Endometrium (tissue), 2 donors: Measurements from ENCODE around the gene MTHFD2L.
"Not testable (repeated sequence)": the region's sequence is repeated elsewhere in the genome, so short reads cannot be mapped to it uniquely, and the experiment has no call there.

ENCODE experiments used
- FAIRE-seq: peaks from 2 replicates; lab custom pipeline; 2012; peaks lifted over from hg19 to GRCh38; lab: Jason Lieb, UNC
- donor health status: control.
- donor health status: control.

MTHFD2L gene

DNA sequence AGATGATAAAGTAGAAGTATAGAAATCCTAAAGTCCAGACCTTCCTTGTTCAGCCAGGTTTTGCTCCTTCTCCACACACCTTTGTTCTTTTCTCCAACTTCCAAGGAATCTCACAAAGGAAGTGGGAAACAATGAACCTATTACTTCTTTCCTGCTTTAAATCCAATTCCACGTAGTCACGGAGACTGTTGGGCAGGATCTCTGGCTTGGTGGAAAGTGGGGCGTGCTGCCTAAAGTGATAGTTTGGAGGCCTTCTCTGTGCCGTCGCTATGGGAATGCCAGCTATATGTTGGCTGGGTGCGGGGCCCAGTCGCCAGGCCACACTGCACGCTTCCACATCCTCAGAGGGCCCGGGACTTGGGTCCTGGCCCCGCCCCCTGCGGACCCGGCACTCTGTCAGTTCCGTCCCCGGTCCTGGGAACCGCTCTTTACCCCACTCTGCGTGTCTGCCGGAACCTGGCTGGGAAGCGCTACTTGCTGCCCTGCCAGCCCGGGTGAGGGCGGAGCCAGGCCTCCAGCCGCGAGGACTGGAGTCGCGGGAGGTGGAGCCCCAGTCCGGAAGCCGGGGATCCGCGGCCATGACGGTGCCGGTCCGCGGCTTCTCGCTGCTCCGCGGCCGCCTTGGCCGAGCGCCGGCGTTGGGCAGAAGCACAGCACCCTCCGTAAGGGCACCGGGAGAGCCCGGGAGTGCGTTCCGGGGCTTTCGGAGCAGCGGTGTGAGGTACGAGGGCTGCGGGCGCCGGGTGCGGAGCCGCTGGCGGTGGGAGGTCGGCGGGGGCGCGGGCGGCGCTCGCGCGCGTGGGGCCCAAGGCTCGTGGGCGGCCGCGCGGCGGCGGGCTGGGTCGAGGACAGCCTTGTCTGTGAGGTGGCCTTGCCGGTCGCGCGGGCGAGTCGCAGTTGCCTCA, at the start of gene MTHFD2L:
MTHFD2L (plus strand) TSS at position 558 of the 905 bp plus-strand sequence; CDS start at position 579, 21 bp downstream.
- FAIRE-seq: no peak

DNA sequence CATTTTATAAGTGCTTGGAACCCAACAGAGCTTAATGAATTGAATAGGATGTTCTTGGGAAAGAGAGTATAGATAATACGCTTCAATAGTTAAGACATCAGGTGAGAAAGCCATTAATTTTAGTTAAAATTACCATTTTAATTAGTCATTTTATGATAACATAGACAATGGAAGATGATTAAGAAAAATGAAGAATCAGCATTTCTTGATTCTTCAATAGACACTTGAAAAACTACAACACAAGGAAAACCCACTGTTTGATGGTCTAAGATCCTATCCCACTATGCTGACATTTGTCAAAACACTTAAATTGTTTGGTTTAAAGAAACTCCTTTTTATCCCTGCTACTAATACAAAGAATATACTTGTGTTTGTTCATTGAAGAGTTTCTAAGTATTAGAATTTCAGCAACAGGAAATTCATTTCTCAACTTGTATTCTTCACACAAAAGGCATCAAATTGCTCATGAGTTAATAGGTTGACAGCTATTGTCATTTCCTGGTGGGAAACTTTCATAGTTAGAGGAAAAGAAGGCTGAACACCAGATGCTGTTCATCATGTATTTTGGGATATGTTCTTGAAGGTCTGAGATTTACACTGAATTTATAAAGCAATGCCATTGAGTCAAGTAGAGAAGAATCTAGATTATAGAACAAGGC, 49.3 kb upstream of the MTHFD2L start:
- FAIRE-seq: no peak

DNA sequence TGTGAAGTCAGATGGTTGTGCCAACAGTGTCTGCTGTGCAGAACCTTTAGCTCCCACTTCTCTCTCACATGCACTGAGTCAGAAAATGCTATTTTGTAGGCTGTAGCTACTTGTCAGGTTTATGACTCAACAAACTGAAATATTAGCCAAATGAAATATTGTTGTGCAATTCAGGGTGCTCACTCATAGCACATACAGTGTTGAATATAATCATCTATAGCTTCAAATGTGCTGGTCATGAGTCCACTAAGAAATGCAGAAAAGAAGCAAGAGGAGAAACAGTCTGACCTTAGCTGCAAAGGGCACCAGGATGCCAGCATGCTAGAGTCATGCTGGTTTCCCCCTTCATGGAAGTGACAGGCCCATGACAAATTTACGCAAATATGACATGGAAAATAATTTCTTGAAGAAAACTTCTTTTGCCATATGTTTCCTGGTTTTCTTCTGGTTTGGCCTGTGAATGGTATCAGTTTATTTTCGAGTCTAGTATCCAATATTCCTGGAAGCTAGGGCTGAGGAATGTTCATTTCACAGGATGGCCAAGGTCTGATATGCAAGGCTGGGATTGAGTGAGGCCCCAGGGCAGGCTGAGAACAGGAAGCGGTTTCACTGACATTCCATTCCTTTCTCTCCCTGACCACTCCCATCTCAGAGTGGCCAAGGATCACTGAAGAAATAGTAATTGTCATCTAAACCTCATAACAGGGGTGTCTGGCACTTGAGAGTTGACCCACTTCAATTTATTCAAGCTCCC, 48.6 kb upstream of the MTHFD2L start:
- FAIRE-seq: no peak

DNA sequence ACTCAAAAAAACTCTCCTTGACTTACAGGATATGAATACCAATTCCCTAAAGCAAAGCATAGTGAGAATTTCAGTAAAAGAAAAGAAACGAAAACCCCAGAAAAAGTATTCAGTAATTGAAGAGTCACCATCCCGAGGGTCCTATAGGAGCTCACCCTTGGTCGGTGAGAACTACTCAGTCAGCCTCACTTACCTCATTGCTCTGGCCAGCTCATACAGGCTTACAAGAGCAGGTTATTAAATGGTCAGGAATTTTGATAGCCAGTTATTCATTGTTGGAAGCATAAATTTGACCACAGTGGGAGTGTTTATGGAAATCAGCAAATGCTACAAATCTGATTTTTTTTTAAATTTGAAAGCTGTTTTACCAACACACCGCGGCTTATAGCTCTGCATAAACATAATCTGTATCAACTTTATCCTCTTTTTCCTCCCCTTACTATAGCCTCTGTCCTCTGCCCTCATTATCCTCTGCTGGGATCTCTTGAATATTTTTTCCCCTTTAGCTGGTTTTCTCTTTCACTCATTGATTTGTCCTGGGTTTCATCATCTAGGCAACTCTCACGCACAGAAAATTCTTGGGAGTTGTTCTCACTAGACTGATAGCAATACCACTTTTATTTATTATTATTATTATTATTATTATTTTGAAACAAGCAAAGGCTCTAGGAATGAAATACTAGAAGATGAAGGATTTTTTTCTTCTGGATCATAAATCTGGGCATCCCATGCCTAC, 47.9 kb upstream of the MTHFD2L start:
- no peak for FAIRE-seq

DNA sequence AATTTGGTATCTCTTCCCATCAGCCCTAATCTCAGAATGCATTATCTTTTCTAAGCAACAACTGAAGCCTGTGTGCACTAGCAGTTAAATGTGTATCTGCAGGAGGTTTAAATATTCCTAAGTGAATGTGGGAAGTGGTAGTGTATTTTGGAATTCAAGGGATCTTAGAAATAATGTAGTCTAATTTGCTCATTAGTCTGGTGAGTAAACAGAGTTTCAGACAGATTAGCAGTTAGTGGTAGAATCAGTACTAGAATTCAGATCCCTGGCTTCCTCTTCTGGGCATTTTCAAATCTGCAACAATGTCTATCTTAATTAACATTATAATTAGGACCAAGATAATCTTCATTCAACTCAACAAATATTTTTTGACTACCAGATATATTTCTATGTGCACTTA, 47.2 kb upstream of the MTHFD2L start:
- no peak for FAIRE-seq

DNA sequence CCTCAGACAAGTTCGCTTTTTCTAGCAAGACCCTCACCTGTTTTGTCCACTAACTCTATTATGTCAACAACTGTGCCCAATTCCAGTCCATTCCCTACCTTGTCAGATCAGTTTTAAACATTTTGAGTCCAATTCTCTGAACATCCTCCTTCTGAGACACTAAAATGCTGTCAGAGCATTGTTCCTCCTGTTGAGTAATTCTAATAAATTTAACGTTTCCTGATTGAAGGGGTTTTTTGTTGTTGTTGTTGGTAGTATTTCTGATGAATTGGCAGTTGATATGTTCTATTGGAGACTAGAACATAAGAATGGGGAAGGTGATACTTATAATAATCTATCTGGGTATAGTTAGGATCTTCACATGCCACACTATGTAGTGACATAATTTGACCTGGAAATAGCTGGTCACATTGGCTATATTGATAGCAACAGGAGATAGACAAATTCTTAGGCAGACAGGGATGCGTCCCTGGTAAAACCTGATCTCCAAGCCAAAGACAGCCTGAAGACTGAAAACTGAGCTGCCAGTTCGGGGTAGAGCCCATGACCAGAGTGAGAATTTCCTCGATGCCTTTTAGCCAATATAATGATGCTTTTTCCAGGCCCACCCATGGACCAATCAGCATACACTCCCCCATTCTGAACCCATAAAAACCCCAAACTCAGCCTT, 46.5 kb upstream of the MTHFD2L start:
- FAIRE-seq: no peak

DNA sequence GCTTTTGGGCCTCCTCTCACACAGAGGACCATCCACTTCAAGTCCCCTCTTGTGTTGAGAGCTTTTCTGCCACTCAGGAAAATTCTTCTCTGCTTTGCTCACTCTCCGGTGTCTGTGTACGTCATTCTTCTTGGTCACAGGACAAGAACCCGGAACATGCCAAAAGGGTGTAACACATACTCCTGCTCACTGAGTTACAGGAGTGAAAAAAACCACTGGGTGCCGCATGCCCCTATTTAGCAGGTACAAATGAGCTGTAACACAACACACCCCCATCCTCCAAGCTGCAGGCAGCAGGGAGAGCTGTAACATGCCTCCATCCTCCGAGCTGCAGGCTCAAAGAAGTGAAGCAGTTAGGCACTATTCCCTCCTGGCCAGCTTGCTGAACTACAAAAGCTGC, 45.9 kb upstream of the MTHFD2L start:
- FAIRE-seq: no peak

DNA sequence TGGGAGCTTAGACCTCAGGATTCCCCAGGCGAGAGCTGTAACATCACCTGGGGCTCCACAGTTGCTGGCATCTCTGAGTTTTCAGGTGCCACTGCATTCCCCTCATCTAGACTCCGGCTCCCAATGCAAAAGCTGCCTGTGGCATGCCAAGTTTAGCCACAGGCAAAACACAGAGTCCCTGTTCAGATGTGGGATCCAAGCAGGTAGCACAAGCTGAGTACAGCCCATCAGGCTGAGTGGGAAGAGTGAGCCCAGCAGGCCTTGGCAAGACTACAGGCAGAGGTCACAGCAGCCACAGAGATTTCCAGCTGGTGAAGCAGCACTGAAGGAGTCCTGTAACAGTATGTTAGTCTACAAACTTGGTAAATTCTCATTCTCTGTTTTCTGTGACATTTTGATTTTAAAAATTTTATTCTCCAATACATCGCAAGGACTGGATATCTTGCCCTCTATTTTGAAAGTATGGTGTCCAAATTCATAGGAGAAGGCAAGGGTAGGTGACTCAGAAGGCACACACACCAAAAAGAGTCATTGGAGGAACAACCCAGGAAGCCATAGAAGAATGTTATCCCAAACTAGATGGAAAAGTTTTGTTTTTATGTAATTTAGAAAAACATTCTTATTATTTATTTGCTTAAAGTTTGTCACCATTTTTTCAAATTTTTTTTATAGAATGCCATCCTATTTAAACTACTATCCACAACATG, 45.4 kb upstream of the MTHFD2L start:
- FAIRE-seq: no peak

DNA sequence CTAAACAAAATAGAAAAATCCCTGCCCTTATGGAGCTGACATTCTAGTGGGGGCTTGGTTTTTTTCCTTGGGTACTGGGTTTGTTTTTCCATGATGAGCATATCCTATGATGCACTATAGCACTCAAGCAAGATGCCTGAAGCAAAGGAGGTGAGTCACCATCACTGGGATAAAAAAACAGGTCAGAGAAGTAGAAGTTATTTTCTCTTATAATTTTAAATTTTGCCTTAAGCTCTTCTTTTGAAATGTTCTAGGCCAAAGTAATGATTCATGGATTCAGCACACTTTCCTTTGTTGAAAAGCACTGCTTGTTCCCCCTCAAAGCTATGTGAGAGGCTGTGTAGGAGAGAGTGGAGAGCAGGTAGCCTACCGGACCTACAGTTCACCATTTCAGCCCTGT, 43.7 kb upstream of the MTHFD2L start:
- no peak for FAIRE-seq

DNA sequence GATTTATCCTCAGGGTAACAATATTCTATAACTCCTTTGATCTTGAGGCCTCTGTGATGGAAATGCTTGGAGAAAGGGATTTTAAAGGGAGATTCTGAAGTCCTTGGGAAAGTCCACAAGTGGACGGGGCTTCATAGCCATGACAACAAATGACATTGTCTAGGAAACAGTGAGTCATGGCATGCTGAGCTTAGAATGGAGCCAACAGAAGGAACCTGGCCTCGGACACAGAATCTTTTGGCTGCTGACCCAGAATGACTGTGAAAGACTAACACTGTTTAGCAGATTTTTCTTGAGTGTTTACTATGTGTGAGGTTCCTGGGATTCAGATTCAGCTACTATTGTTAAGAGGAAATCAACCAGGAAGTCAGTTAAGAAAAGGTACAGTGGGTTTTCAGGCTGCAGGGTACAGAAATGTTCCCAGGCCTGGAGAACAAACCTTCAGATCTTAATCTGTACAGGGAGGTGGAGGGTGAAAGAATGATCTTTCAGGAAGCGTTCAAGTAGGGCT, 40.8 kb upstream of the MTHFD2L start:
- FAIRE-seq: no peak

DNA sequence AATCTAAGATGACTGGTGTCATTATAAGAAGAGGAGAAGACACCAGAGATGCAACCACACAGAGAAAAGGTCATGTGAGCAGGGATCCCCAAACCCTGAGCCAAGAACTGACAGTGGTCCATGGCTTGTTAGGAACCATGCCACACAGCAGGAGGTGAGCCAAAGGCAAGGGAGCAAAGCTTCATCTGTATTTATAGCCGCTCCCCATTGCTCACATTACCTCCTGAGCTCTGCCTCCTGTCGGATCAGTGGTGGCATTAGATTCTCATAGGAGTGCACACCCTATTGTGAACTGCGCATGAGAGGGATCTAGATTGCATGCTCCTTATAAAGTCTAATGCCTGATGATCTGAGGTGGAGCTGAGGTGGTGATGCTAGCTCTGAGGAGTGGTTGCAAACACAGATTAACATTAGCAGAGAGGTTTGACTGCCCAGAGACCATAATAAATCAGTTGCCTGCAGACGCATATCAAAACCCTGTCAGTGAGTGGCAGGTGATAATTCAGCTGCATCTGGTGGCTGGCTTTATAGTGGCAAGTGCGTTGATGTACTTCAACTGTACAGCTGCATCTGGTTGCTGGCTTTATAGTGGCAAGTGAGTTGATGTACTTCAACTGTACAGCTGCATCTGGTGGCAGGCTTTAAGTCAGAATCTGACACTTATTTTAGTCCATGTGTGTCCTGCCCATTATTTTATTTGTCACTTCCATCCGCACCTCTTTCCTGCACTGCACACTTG, 39.1 kb upstream of the MTHFD2L start:
- no peak for FAIRE-seq

DNA sequence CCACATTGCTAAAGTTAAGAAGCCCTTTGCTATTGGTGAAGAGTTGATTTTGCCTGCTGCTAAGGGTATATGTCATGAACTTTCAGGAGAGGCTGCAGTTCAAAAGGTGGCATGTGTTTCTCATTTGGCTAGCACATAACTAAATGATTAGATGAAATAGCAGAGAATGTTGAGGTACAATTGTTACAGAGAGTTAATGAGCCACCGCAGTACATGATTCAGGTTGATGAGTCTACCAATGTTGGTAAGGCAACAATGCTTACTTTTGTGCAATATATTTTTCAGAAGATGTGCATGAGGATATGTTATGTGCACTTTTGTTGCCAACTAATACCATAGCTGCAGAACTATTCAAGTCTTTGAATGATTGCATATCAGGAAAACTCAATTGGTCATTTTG, 37.8 kb upstream of the MTHFD2L start:
- no peak for FAIRE-seq

DNA sequence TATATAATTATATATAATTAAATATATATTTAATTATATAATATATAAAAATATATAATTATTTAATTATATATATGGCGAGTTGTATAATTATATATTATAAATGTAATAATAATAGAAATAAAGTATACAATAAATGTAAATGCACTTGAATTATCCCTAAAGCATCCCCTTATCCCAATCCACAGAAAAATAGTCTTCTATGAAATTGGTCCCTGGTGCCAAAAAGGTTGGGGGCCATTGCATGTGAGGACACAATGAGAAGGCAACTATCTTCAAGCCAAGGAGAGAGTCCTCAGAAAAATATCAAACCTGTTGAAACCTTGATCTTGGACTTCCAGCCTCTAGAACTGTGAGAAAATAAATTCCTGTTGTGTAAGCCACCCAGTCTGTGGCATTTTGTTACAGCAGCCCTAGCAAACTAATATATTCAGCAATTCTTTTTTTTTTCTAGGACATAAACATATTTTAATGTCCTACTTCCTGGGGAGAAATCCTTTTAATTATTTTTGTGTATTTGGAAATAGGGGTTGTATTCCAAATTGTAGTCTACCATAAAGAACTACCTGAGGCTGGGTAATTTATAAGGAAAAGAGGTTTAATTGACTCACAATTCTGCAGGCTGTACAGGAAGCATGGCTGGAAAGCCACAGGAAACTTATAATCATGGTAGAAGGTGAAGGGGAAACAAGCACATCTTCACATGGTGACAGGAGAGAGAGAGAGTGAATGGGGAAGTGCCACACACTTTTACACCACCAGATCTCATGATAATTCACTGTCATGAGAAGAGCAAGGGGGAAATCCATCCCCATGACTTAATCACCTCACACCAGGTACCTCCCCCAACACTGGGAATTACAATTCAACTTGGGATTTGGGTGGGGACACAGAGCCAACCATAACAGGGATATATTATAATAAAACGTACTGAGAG, 36.0 kb upstream of the MTHFD2L start:
- FAIRE-seq: no peak

DNA sequence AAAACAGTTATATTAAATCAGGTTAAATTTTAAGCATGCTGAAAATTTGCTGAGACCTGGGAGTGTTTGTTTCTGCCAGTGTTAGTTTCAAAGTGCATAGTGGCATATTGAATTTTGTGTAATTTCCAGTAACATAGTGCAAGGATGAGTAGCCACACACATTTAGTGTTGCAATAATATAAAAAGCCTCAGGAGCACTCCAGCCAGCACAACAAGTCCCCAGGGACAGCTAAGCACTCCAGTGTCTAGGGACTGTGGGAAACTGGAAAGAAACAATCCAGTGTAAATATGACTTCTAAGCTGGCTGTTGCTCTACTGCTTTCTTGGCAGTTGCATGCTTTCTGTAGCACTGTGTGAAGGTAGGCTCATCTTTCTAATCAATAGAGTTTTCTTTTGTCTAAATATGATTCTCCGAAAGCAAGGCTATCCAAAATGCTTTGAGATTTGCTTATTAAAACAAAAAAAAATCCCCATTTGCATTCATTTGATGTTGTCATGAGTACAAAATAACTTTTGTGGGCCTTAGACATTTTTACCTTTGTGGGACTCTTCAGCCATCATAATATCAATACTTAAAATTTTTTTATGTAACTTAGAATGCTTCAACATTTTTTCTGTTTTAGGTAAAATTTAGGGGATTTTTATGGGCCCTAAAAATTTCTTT, 34.7 kb upstream of the MTHFD2L start:
- no peak for FAIRE-seq

DNA sequence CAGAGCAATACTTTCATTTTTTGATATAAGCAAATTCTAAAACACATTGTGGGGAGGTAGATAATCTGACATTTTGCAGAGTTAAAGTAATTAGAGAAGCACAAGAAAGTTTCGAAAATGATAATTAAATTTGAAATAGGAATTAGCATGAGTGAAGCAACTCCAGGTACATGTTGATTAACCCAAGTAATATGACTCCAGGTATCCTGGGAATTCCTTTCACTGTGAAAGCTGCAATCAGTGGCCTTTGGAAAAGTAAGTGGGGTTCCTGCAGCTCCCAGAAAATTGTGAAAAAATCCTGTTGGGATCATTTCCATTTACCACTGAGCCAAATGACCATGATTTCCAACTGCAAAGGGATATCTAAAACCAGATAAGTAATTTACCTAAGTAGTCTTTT, 32.9 kb upstream of the MTHFD2L start:
- no peak for FAIRE-seq

DNA sequence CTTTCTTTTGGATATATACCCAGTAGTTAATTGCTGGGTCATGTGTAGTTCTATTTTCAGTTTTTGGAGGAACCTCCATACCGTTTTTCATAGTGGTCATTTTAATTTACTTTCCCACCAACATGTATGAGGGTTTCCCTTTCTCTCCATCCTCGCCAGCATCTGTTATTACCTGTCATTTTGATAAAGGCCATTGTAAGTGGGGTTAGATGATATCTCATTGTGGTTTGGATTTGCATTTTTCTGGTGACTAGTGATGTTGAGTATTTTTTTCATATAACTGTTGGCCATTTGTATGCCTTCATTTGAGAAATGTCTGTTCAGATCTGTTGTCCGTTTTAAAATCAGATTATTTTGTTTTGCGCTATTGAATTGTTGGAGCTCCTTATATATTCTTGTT, 30.2 kb upstream of the MTHFD2L start:
- no peak for FAIRE-seq

DNA sequence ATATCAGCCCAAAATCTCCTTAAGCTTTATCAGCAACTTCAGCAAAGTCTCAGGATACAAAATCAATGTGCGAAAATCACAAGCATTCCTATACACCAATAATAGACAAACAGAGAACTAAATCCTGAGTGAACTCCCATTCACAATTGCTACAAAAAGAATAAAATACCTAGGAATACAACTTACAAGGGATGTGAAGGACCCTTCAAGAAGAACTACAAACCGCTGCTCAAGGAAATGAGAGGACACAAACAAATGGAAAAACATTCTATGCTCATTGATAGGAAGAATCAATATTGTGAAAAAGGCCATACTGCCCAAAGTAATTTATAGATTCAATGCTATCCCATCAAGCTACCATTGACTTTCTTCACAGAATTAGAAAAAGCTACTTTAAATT, 27.1 kb upstream of the MTHFD2L start:
- FAIRE-seq: not testable (repeated sequence)

DNA sequence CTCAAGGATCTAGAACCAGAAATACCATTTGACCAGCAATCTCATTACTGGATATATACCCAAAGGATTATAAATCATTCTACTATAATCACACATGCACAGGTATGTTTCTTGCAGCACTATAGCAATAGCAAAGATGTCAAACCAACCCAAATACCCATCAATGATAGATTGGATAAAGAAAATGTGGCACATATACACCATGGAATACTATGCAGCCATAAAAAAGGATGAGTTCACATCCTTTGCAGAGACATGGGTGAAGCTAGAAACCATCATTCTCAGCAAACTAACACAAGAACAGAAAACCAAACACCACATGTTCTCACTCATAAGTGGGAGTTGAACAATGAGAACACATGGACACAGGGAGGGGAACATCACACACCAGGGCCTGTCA, 25.7 kb upstream of the MTHFD2L start:
- FAIRE-seq: not testable (repeated sequence)
